ENCODE measurements around the gene KCNJ6. TPM values are rescaled to one million over a fixed set of nuclear protein-coding genes. Genes with fewer than 3 reads are reported as not detected.

Gene KCNJ6
- total RNA-seq, 2 donors from 2014 or later = not detected

- DNase-seq (ENCODE audit: low spot score) = no peak
- H3K27ac ChIP-seq = no peak overlapping the region
- H3K27me3 ChIP-seq = no peaks in the 10 kb centered on the region
- peaks cover 0 to 15% of the 10 kb centered on the region in 2 donors for H3K9me3 ChIP-seq
- H3K4me3 ChIP-seq = no peak overlapping the region
- TF ChIP-seq CTCF (IDR thresholded peaks at IDR 0.05) = no peak
- H3K4me1 ChIP-seq = no peaks in the 10 kb centered on the region
- H3K36me3 ChIP-seq = no peaks in the 10 kb centered on the region
Measured at GRCh38 chr21:37817242-37817641, 99.0 kb downstream of the KCNJ6 start.

GRCh38 chr21:37815893-37816292 lies 100.4 kb downstream of the KCNJ6 start:
- no peak overlapping the region for H3K27ac ChIP-seq
- H3K27me3 ChIP-seq = no peaks in the 10 kb centered on the region
- peaks cover 0 to 22% of the 10 kb centered on the region in 2 donors for H3K9me3 ChIP-seq
- no peaks in the 10 kb centered on the region for H3K36me3 ChIP-seq
- H3K4me3 ChIP-seq = no peak overlapping the region
- DNase-seq (ENCODE audit: low spot score) = no peak
- no peak for TF ChIP-seq CTCF (IDR thresholded peaks at IDR 0.05)
- no peaks in the 10 kb centered on the region for H3K4me1 ChIP-seq

GRCh38 chr21:37811711-37812110 lies 104.5 kb downstream of the KCNJ6 start:
- Histone ChIP-seq H3K36me3 (no peaks in the 10 kb centered on the region), H3K4me3 (no peak overlapping the region), H3K27ac (no peak overlapping the region), H3K4me1 (no peaks in the 10 kb centered on the region), H3K9me3 (peaks cover 0 to 22% of the 10 kb centered on the region in 2 donors), H3K27me3 (no peaks in the 10 kb centered on the region)
- no peak for DNase-seq (ENCODE audit: low spot score)
- no peak for TF ChIP-seq CTCF (IDR thresholded peaks at IDR 0.05)

GRCh38 chr21:37808261-37808660 lies 108.0 kb downstream of the KCNJ6 start:
- Histone ChIP-seq H3K9me3 (peaks cover 0 to 25% of the 10 kb centered on the region in 2 donors), H3K4me3 (no peak overlapping the region), H3K4me1 (no peaks in the 10 kb centered on the region), H3K36me3 (no peaks in the 10 kb centered on the region), H3K27me3 (no peaks in the 10 kb centered on the region), H3K27ac (no peak overlapping the region)
- DNase-seq (ENCODE audit: low spot score) = no peak
- no peak for TF ChIP-seq CTCF (IDR thresholded peaks at IDR 0.05)

GRCh38 chr21:37805266-37805665 lies 111.0 kb downstream of the KCNJ6 start:
- H3K4me3 ChIP-seq = no peak overlapping the region
- H3K27me3 ChIP-seq = no peaks in the 10 kb centered on the region
- DNase-seq (ENCODE audit: low spot score) = no peak
- no peaks in the 10 kb centered on the region for H3K4me1 ChIP-seq
- H3K27ac ChIP-seq = no peak overlapping the region
- no peak for TF ChIP-seq CTCF (IDR thresholded peaks at IDR 0.05)
- no peaks in the 10 kb centered on the region for H3K36me3 ChIP-seq
- H3K9me3 ChIP-seq = peaks cover 0 to 8% of the 10 kb centered on the region in 2 donors

- no peaks in the 10 kb centered on the region for H3K36me3 ChIP-seq
- H3K27me3 ChIP-seq = no peaks in the 10 kb centered on the region
- TF ChIP-seq CTCF (IDR thresholded peaks at IDR 0.05) = no peak
- H3K4me1 ChIP-seq = no peaks in the 10 kb centered on the region
- no peak for DNase-seq (ENCODE audit: low spot score)
- peaks cover 0 to 8% of the 10 kb centered on the region in 2 donors for H3K9me3 ChIP-seq
- H3K27ac ChIP-seq = no peak overlapping the region
- H3K4me3 ChIP-seq = no peak overlapping the region
Measured at GRCh38 chr21:37804001-37804400, 112.3 kb downstream of the KCNJ6 start.

All from right atrium auricular region (tissue), 2 donors.